ENCODE results near the gene CEBPA.

DNA sequence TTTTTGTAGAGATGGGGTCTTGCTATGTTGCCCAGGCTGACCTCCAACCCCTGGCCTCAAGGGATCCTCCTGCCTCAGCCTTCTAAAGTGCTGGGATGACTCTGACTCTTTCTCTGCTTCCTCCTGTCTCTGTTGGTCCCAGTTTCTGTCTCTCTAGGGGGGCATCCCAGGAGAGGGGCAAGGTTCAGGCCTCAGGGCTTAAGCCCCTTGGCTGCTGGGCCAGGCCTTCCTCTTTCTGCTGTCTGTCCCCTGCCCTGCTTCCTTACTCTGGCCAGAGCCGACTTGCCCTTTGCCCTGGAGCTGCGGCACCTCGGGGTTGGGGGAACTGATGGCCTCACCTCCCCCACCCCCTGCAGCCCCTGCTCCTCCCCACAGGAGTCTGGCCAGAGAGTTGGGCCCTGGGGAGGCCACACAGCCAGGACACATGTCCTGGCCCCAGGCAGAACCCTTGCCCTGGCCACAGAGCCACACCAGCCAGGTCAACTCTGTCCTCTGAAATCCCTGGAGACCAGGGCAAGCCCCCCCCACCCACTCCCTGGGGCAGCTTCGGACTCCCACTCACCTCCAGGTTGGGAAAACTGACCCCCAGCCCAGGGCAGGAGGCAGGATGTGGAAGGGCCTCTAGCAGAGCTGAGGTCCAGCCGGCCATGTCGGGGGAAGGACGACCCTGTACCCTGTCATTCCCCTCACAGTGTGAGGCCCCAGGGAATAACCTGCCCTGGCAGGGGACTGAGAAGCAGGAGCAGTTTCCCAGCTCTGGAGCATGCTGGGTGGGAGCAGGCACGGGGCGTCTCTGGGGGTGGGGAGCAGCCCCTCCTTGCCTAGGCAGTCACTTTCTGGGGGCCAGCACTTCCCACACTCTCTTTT, 23.7 kb downstream of the CEBPA start:
- TF ChIP-seq, protein P1, sequence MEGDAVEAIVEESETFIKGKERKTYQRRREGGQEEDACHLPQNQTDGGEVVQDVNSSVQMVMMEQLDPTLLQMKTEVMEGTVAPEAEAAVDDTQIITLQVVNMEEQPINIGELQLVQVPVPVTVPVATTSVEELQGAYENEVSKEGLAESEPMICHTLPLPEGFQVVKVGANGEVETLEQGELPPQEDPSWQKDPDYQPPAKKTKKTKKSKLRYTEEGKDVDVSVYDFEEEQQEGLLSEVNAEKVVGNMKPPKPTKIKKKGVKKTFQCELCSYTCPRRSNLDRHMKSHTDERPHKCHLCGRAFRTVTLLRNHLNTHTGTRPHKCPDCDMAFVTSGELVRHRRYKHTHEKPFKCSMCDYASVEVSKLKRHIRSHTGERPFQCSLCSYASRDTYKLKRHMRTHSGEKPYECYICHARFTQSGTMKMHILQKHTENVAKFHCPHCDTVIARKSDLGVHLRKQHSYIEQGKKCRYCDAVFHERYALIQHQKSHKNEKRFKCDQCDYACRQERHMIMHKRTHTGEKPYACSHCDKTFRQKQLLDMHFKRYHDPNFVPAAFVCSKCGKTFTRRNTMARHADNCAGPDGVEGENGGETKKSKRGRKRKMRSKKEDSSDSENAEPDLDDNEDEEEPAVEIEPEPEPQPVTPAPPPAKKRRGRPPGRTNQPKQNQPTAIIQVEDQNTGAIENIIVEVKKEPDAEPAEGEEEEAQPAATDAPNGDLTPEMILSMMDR (IDR thresholded peaks at IDR 0.05), result no peak
- no peak for TF ChIP-seq POLR2A (IDR thresholded peaks at IDR 0.05)
